T follicular helper cell (primary cell): ENCODE data around the gene CCDC33.

Source experiments
- DNase-seq: peaks from one replicate; pipeline ENCODE4 v3.0.0-alpha.2; 2020; ENCODE audit warnings: low read depth

Gene CCDC33

GRCh38 chr15:74312445-74313007, 76.4 kb downstream of the CCDC33 start:
- no peak for DNase-seq

DNA sequence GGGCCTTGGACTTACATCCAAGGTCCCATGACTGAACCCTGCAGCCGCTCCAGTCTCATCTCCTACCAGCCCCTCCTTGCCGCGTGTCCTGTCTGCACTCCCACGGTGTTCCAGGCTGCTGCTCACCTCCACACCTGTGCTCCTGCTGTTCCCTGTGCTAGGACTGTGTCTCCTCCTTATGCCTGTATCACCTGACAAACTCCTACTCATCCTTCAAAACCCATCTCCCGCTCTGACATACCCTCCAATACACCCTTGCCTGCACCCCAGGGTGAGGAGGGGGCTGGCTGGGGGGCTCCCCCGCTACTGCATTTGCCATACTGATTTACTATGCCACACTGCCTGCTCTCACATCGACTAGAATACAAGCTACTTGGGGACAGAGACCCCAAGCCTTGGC, 77.8 kb downstream of the CCDC33 start:
- no peak for DNase-seq

DNA sequence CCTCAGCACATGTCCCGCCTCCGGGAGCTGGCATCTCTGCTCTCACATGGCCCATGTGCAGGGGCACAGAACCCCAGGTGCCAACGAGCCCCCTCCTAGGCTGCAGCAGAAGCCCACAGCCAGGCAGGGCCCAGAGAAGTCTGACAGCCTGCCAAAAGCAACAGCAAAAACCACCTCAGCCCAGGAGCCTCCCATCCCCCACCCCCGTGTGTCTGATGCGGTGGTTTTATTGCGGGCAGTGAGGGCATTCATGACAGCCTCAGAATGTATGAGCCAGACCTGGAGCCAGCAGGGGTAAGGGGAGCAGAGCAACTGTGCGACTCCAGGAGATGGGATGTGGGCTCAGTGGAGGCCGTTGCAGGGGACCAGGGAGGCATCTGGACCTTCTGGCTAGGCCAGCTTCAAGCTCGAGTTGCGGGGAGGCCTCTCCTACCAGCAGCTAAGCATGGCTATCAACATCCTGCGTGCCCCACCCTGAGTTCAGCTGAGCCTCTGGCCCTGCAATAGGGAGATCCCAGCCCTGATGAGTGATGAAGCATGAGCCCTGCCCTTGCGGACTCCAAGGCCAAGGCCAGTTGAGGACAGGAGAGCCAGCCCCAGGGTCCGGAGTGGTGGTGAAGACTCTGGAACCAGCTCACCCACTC, 78.8 kb downstream of the CCDC33 start:
- DNase-seq = no peak

GRCh38 chr15:74315626-74316025, 79.5 kb downstream of the CCDC33 start:
- no peak for DNase-seq

DNA sequence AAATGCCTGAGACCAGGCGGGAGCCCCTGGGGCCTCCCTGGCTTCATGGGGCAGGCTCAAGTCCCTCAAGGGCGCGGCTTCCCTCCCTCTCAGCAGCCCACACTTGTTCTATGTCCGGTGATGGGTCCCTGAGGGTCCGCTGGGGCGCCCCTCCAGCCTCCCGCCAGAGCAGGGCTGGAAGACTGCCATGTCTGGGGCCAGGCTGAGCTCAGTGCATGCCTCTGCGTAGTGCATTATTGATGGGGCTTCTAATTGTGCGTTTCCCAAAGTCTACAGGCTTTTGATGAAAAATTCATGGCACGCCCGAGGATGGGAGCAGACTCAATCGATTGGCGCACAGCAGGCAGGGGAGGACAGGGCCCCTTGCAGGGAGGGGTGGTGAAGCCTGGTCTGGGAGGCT, 80.0 kb downstream of the CCDC33 start:
- DNase-seq = no peak

DNA sequence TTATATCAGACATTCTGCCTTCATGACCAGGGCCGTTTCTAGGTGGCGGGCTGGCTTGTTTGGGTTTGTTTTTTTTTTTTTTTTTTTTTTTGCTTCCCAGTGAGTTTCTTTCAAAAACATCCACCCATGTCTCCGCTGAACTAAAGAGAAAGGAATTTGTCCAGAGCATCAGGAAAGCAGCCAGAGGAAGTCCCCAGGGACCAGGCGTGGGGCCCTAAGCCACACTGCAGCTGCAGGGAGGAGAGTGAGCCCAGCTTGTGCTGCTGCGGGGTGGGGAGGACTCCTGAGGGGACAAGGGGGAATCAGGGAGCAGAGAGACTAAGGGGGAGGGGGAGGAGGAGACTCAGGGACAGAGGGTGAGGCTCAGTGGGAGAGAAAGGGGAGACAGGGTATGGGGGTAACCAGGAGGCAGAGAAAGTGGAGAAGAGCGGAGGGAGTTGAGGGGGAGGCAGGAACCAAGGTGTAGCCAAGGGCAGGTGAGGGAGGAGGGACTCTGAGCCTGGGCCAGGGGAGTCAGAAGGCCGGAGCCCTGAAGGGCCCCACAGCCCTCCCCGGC, 81.8 kb downstream of the CCDC33 start:
- no peak for DNase-seq

- no peak for DNase-seq
Measured at GRCh38 chr15:74318376-74319137, 82.4 kb downstream of the CCDC33 start.

DNA sequence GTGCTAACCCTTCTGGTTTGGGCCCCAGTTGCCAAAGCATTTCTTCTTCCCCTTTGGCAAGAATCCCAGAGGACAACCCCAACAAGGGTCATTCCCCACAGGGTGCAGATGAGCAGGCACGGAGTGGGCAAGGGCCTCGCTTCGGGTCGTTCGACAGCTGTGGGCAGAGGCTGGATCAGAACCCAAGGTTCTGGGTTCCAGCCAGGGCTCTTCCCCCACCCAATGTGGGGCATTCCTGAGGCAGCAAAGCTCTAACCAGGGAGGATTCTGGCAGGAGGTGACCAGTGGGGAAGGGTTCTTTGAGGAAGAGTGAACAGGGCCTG, 83.0 kb downstream of the CCDC33 start:
- no peak for DNase-seq

GRCh38 chr15:74319596-74320351, 83.6 kb downstream of the CCDC33 start:
- no peak for DNase-seq

DNA sequence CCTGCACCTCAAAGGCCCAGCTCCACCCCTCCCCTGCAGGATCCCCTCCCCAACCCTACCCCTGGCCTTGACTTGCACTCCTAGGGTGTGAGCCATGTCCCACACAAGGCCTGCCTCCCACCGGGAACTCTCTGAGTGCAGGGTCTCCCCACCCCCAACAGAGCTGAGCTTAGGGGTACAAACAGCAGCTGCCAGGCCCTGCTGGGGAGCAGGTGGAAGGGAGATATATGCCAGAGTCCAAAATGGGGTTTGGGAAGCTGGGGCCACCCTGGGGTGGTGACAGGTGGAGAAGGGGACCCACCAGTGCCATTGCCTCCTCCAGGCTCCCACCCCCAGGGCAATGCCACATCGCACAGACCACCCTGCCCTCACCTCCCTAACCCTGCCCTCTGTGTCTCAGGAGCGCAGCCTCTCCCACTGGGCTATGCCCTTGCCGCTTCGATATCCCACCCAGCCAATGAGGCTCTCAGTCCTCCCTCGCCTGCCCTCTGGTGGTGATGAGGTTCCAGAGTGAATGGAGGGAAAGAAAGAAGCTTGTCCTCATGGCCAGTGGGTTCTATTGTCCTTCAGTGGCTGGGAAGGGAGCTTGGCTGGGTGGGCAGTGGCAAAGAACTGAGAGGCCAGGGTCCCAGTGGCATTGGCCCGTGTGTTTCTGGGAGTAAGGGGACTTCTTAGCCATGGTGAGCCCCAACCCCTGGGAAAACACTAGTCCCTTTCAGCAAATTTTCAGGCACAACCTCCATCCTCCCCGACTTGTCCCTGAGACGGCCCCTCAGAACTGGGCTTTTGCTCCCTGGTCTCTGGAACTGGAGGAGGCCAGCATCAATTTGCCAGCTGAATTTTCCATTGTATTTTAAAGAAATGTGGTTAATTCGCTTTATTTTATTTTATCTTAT, 84.5 kb downstream of the CCDC33 start:
- no peak for DNase-seq

DNA sequence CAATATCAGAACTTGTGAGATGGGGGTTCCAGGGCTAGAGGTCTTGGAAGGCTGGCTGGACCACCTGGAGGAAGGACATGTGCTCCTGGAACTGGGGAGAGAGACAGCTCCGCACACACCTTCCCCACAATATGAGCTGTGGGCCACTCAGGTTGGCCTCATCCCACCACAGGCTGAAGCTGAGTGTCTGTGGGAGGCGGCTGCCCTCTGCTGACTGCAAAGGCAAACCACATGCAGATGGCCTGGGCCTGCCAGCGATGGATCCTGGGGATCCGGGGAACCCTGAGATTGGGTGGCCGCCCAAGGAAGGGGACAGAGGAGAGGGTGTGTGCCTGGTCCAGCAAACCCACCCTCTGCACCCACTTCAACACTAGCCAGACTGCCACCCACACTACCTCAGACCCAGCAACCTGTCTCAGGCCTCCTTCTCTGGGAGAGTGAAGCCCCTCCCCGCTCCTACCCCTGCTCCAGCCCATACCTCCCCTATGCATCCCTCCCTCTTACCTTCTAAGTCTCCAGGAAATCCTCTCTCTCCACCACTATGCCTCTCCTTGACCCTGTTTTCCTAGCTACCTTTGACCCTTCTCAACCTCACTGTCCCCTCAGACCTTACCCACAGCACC, 86.5 kb downstream of the CCDC33 start:
- DNase-seq = peak; percentile 25

- no peak for DNase-seq
Measured at GRCh38 chr15:74324714-74325113, 88.6 kb downstream of the CCDC33 start.

- DNase-seq = no peak
Measured at GRCh38 chr15:74326746-74327145, 90.6 kb downstream of the CCDC33 start.

- no peak for DNase-seq
Measured at GRCh38 chr15:74327756-74328155, 91.6 kb downstream of the CCDC33 start.

- no peak for DNase-seq
Measured at GRCh38 chr15:74328331-74329056, 92.4 kb downstream of the CCDC33 start.

DNA sequence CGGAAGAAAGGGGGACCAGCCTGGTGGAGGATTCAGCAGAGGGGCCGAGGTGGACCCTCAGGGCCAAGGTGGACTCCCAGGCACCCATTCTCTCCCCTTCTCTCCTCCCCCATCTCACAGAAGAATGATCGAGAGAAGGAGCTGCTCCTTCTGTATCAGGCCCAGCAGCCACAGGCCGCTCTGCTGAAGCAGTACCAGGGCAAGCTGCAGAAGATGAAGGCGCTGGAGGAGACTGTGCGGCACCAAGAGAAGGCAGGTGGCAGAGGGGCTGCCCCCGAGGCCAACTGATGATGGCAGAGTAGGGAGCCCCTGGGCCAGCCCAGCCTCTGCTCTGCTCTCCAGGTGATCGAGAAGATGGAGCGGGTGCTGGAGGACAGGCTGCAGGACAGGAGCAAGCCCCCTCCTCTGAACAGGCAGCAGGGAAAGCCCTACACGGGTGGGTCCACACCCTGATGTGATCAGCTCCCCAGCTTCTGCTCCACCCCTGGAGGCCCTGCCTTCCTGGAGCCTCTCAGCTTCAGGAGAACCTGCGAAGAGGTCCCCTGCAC, 94.8 kb downstream of the CCDC33 start:
- DNase-seq = no peak

GRCh38 chr15:74332011-74332410, 95.9 kb downstream of the CCDC33 start:
- DNase-seq = no peak

GRCh38 chr15:74332611-74333010, 96.5 kb downstream of the CCDC33 start:
- DNase-seq = no peak

GRCh38 chr15:74333093-74333492, 97.0 kb downstream of the CCDC33 start:
- no peak for DNase-seq

GRCh38 chr15:74333662-74334061, 97.5 kb downstream of the CCDC33 start:
- DNase-seq = no peak
